NCI-H526 treated with DMSO at 0.1 percent for 48 hours (cell line): Measurements from ENCODE around the gene TSPYL1.

Source experiments
- DNase-seq: peaks from one replicate; lab custom pipeline; 2025; lab: John Stamatoyannopoulos, UW

TSPYL1 gene

DNA sequence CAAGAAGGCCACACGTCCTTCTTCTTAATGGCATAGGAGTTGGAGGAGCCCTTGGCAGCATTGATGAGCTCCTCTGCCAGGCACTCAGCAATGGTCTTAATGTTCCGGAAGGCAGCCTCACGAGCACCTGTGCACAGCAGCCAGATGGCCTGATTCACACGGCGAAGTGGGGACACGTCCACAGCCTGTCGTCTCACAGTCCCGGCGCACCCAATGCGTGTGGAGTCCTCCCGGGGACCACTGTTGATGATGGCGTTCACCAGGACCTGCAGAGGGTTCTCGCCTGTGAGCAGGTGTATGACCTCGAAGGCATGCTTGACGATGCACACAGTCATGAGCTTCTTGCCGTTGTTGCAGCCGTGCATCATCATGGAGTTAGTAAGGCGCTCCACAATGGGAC lies 21.2 kb downstream of the TSPYL1 start:
- DNase-seq: no peak

- no peak for DNase-seq
Measured at GRCh38 chr6:116256694-116257093, 23.0 kb downstream of the TSPYL1 start.

- no peak for DNase-seq
Measured at GRCh38 chr6:116255246-116255800, 24.4 kb downstream of the TSPYL1 start.

GRCh38 chr6:116254297-116255056 lies 25.3 kb downstream of the TSPYL1 start:
- no peak for DNase-seq

GRCh38 chr6:116253505-116254296 lies 26.0 kb downstream of the TSPYL1 start, which contains the start of gene TSPYL4:
TSPYL4 (minus strand) TSS chr6:116254075; CDS start chr6:116254008, 67 bp downstream.
- DNase-seq: peak; percentile 93

- DNase-seq: no peak
Measured at GRCh38 chr6:116253188-116253504, 26.6 kb downstream of the TSPYL1 start.

DNA sequence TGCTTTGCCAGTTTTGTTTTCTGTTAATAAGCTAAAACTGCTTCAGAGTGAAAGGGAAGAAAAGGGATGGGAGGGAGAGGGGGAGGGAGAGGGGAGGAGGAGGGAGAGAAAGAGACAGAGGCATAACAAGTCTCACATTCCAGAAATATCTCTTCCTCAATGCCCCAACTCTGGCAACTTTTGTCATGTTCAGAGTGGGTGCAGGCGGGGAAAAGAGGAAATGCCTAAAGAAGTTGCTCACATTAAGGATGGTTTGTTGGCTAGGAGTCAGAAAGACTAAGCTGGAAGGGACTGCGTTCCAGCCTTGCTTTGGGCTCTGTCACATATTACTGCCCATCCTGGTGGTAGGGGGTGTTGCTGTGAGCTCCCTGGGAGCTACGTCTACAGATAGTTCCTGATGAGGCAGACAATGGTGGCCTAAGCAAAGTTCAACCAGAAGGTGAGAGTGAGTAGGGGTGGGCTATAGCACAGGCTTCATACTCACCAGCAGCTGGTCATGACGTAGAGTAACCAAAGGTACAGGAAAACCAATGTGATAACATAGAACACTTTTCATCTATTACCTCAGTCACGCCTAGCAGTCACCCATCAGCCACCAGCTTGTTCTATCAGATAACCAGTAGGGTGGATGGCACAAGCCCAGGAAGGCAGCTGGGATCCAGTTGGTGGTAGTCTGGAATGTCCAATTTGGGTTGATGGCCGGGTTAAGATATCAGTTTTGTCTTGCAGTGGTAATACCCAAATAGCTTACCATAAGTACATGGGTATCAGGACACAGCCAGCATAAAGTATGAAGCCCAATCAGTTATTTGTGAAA lies 28.0 kb downstream of the TSPYL1 start:
- no peak for DNase-seq

DNA sequence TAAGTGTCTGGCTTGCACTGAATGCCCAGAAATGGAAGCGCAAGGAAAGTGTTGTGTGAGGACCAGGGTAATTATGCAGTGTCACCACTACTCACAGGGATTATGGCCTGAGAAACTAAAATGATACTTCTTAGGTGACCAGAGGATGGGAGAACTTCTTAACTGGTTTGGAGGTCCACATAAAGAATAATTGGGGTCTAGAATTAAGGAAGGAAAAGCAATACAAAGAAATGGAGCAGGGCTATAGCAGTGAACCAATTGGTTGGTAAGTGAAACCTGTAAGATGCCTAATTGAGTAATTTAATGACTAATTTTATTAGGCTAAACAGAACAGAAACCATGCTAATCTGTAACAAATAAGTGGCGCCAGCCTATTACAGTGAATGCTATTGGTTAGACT lies 31.2 kb downstream of the TSPYL1 start:
- no peak for DNase-seq

DNA sequence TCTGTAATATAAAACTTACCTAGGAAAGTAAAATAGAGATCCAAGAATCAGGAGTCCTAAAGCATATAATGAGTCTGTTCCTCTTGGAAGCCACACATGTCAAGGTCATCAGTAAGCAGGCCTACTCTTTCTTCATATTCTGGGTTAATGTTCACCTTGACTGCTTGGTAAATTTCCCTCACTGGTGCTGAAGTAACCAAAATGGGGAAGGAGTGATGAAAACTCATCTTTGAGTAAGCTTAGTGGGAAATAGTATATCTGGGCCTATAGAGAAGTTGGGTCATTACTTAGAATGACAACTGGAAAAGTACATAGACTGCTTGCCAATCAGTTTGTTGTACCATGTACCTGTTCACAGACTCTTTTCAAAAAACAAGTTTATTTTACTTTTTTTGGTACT lies 32.4 kb downstream of the TSPYL1 start:
- DNase-seq: no peak

DNA sequence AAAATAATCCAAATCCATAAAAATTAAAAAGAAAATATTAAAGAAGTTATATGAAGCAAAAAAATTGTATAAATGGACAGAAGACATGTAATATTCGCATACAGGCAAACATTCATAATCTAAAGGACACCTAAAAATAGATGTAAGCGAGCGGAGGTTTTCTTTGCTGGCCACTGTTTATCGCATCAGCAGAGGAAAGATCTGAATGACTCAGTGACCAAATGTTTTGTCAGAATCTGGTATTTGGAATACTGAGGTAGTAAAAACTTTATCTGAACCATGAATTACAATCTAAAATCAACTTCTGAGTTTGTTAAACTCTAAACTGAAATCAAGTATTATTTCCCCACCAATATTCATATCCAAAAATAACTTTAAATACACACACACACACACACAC lies 33.6 kb downstream of the TSPYL1 start:
- DNase-seq: no peak

GRCh38 chr6:116244284-116244683 lies 35.4 kb downstream of the TSPYL1 start:
- DNase-seq: no peak

- no peak for DNase-seq
Measured at GRCh38 chr6:116239856-116240255, 39.9 kb downstream of the TSPYL1 start.

- DNase-seq: no peak
Measured at GRCh38 chr6:116239256-116239655, 40.5 kb downstream of the TSPYL1 start.

GRCh38 chr6:116238083-116238482 lies 41.6 kb downstream of the TSPYL1 start:
- no peak for DNase-seq

DNA sequence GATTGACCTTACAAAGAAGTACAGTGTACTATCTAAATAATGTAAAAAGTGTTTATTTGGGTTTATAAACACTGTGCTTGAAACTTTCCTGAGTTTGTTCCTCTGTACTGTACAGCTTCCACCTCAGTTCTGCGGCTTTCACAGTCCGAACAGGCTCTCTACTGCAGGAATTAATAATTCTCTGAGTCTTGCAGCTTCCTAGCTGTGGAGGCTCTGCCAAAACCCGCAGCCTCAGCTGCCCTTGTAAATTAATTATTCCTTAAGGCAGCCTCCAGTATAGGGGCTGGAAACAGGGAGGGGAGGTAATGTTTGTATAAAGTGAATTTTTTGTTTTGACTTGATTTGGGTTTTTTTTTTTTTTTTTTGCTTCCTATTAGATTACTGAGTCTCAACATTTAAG lies 45.0 kb downstream of the TSPYL1 start:
- no peak for DNase-seq

DNA sequence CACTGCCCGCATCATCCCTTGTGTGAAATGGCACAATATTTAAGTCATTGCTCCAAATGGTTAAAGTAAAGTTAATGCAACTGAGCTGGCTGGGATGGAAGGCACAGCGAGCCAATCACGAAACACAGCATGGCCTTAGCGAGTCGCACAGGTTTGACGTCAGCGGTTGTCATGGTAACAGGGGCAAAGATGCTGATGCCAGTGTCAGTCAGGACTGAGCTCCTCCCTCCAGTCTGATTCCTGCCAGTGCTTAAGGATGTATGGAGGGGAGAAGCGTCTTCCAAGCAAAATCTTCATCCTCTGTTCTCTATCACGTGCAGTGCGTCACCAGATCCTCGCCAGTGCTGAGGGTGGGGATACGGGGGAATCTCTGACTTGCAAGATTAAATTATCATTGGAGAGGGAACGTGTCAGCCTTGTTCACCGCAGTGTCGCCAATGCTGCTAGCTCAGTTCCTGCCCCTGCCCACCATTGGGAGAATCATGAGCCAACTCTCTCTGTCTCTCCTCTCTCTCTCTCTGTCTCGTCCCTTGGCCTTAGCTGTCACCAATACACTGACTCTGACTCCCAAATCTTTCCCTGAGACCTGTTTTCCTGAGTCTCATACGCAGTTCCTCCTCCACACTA lies 50.3 kb downstream of the TSPYL1 start:
- DNase-seq: no peak
